Heart right ventricle (tissue), 16 donors: ENCODE results near the gene CCDC40. TPM values are rescaled to one million over a fixed set of nuclear protein-coding genes. Genes with fewer than 3 reads are reported as not detected.

ENCODE experiments used
- ATAC-seq, 8 donors: fragments of 200-7000 bp; cut with Tn5 transposase; one replicate each; pipeline ENCODE4 v1.9.1; 2020; ENCODE audit warnings: mild to moderate bottlenecking in 8 of 8, moderate library complexity in 8 of 8, moderate number of reproducible peaks in 1 of 8
- DNase-seq, 2 donors: peaks; one replicate each; pipeline ENCODE4 v3.0.0-alpha.2; 2020
- H3K27ac ChIP-seq, 10 donors: fragments of 200-600 bp; sonication (generic) in 2 of 10; one replicate each; pipeline versions ENCODE4 v1.5.0 to v1.8.0; 2020 to 2022; ENCODE audit warnings: mild to moderate bottlenecking in 3 of 10
- H3K27me3 ChIP-seq, 7 donors: fragments of 200-600 bp; one replicate each; pipeline ENCODE4 v1.8.0; 2021 to 2022; ENCODE audit warnings: mild to moderate bottlenecking in 2 of 7
- H3K36me3 ChIP-seq, 9 donors: fragments of 200-600 bp; sonication (generic) in 1 of 9; one replicate each; pipeline versions ENCODE4 v1.5.0 to v1.8.0; 2020 to 2022; ENCODE audit warnings: mild to moderate bottlenecking in 2 of 9
- H3K4me1 ChIP-seq, 9 donors: fragments of 200-600 bp; sonication (generic) in 1 of 9; one replicate each; pipeline versions ENCODE4 v1.5.0 to v1.8.0; 2020 to 2022; ENCODE audit warnings: mild to moderate bottlenecking in 4 of 9
- H3K4me3 ChIP-seq, 10 donors: fragments of 200-600 bp; sonication (generic) in 2 of 10; one replicate each; pipeline versions ENCODE4 v1.5.0 to v1.8.0; 2020 to 2022; ENCODE audit warnings: mild to moderate bottlenecking in 7 of 10, moderate library complexity in 2 of 10
- H3K9me3 ChIP-seq, 11 donors: fragments of 200-600 bp in 10 of 11; sonication (generic) in 2 of 11; one replicate each; pipeline versions ENCODE4 v1.5.0 to v1.8.0; 2013 to 2022; ENCODE audit warnings: mild to moderate bottlenecking in 2 of 11, control low read depth in 1 of 11, moderate library complexity in 1 of 11
- CTCF ChIP-seq, 9 donors: fragments of 200-600 bp; sonication (generic) in 2 of 9; IDR thresholded peaks; one replicate each; pipeline versions ENCODE4 v1.5.0 to v1.8.0; 2021 to 2022; ENCODE audit warnings: antibody characterized with exemption in 9 of 9, mild to moderate bottlenecking in 5 of 9, moderate library complexity in 1 of 9
- WGBS, 2 donors: extraction: QIAGEN DNeasy Blood & Tissue Kit; methylation state at CpG; one replicate each; pipeline ENCODE4 v1.1.7; 2013; ENCODE audit warnings: inconsistent platforms in 1 of 2; 5-methylcytosine and 5-hydroxymethylcytosine counted together
- intact Hi-C, 10 donors: fragments of 100-400 bp; cut with DNase I; formaldehyde crosslinking; loops; one replicate each; pipeline versions ENCODE4 v1.11.1 to v1.14.2; 2022
- polyA plus RNA-seq, 2 donors: library from polyadenylated mRNA; stranded (reverse); fragments of 200-250 nt; gene quantifications; one replicate each; pipeline ENCODE4 v1.2.3, GENCODE V29; 2013
- total RNA-seq, 10 donors: library from RNA; stranded (reverse); fragmentation: NEBNext Ultra II Directional in 3 of 10; extraction: Animal tissue kit (Norgen Biotek cat#: 25700) in 3 of 10; gene quantifications; one replicate each; pipeline versions ENCODE4 v1.2.1 to v1.2.4, GENCODE V29; 2021 to 2023
- donor health status: Arrhythmogenic right ventricular cardiomyopathy.
- donor health status: ischemic (EF 13 %, LVEDD 7.1; RV severe dilation, severe dysfunction).
- donor health status: healthy with polysubstance abuse.
- donor health status: DM: no; HTN: yes; CAD: no.
- donor health status: DM: no; HTN: no; CAD: no.
- donor health status: ischemic (EF 25% LVEDD 6.9; RV normal size, moderate dysfunction).
- donor health status: ischemic (EF 25% LVEDD 5.7; RV mildly dilated, moderate dysfunction).
- donor health status: healthy.
- donor health status: DM: yes; HTN: yes; CAD: no.
- donor health status: Ischemic cardiomyopathy.
- donor health status: ischemic (EF 35%, LVEDD 5.7; RV mildly dilated, moderate dysfunction).
- donor health status: nonischemic (EF 11% LVEDD 7.7; RV severe dilation, severe dysfunction).
- donor health status: DM: yes; HTN: yes; CAD: no.
- donor health status: PGD.
- donor health status: ischemic (EF 29% LVEDD 5.4; RV normal size, mild dysfunction).
- donor health status: nonischemic (EF 23%, LVEDD 6.1; RV moderate dilation, normal function).

CCDC40 gene
- total and polyA plus RNA-seq, 12 donors, result 2.0 to 8.9 (median 6.6) TPM

GRCh38 chr17:80050706-80051105 is 14.3 kb downstream of the CCDC40 start:
- no peaks in the 10 kb centered on the region for H3K9me3 ChIP-seq
- peaks cover 0 to 16% (median 0%) of the 10 kb centered on the region in 9 donors for H3K4me1 ChIP-seq
- no peaks in the 10 kb centered on the region for H3K27me3 ChIP-seq
- DNase-seq, result no peak
- no peak for ATAC-seq
- intact Hi-C loops, result loop anchor here in 1 of 10 donors (5.0 kb wide), 1 partner anchor 1842 kb away; the partner anchor contains the start of genes ALYREF and ANAPC11
- H3K36me3 ChIP-seq, result peaks cover 0 to 32% (median 4%) of the 10 kb centered on the region in 9 donors
- H3K27ac ChIP-seq, result no peak overlapping the region
- no peak overlapping the region for H3K4me3 ChIP-seq
- no peak for TF ChIP-seq CTCF (IDR thresholded peaks at IDR 0.05)
- 81 to 89% methylated on average over 16 of the region's 16 CpGs for WGBS, 2 donors

GRCh38 chr17:80051681-80052080 is 15.2 kb downstream of the CCDC40 start:
- intact Hi-C loops, result loop anchor here in 1 of 10 donors (5.0 kb wide), 1 partner anchor 1841 kb away; the partner anchor contains the start of genes ALYREF and ANAPC11
- peaks cover 0 to 30% (median 4%) of the 10 kb centered on the region in 9 donors for H3K36me3 ChIP-seq
- TF ChIP-seq CTCF (IDR thresholded peaks at IDR 0.05), result no peak

GRCh38 chr17:80053102-80053501 is 16.7 kb downstream of the CCDC40 start:
- H3K27me3 ChIP-seq, result no peaks in the 10 kb centered on the region
- H3K4me1 ChIP-seq, result peaks cover 0 to 16% (median 0%) of the 10 kb centered on the region in 9 donors
- TF ChIP-seq CTCF (IDR thresholded peaks at IDR 0.05), result no peak
- WGBS, 2 donors, result 93 to 94% methylated on average over 10 of the region's 10 CpGs
- peaks cover 0 to 26% (median 4%) of the 10 kb centered on the region in 9 donors for H3K36me3 ChIP-seq
- no peak overlapping the region for H3K27ac ChIP-seq
- intact Hi-C loops, result loop anchor here in 1 of 10 donors (5.0 kb wide), 1 partner anchor 1839 kb away; the partner anchor contains the start of genes ALYREF and ANAPC11
- no peaks in the 10 kb centered on the region for H3K9me3 ChIP-seq
- ATAC-seq (no peak), DNase-seq (no peak)
- H3K4me3 ChIP-seq, result no peak overlapping the region

More at GRCh38 chr17:80051681-80052080, 15.2 kb downstream of the CCDC40 start:
- no peak for ATAC-seq
- no peak overlapping the region for H3K27ac ChIP-seq
- H3K4me3 ChIP-seq, result no peak overlapping the region
- no peaks in the 10 kb centered on the region for H3K27me3 ChIP-seq
- no peak for DNase-seq
- peaks cover 0 to 16% (median 0%) of the 10 kb centered on the region in 9 donors for H3K4me1 ChIP-seq
- no peaks in the 10 kb centered on the region for H3K9me3 ChIP-seq
- 93 to 97% methylated on average over 11 of the region's 11 CpGs for WGBS, 2 donors

- no peaks in the 10 kb centered on the region for H3K9me3 ChIP-seq
- WGBS, 2 donors, result 92 to 93% methylated on average over 9 of the region's 9 CpGs
- intact Hi-C loops, result no loop called here
- no peak for ATAC-seq
- no peak for TF ChIP-seq CTCF (IDR thresholded peaks at IDR 0.05)
- H3K4me1 ChIP-seq, result peaks cover 0 to 16% (median 0%) of the 10 kb centered on the region in 9 donors
- H3K4me3 ChIP-seq, result no peak overlapping the region
- no peaks in the 10 kb centered on the region for H3K27me3 ChIP-seq
- H3K27ac ChIP-seq, result no peak overlapping the region
- peaks cover 0 to 21% (median 4%) of the 10 kb centered on the region in 9 donors for H3K36me3 ChIP-seq
- DNase-seq, result no peak
These were observed 19.2 kb downstream of the CCDC40 start for GRCh38 chr17:80055597-80055996.
